OCI-LY3 (cell line): Measurements from ENCODE around the gene FCHSD2.
"Not testable (repeated sequence)": the region's sequence is repeated elsewhere in the genome, so short reads cannot be mapped to it uniquely, and the experiment has no call there.

Experiments used
- CTCF ChIP-seq: fragments of 200-600, 300-600 bp; sonication (generic); IDR thresholded peaks from 2 replicates; pipeline ENCODE4 v1.5.1; 2014; ENCODE audit warnings: antibody characterized with exemption, low read length, low read depth
- EZH2phosphoT487 ChIP-seq: fragments of 200-600 bp; shearing (Covaris generic); IDR thresholded peaks from 2 replicates; pipeline ENCODE4 v1.6.1; 2018; ENCODE audit warnings: antibody characterized with exemption, mixed run types, low read depth

GRCh38 chr11:73123892-73124291 is 18.2 kb downstream of the FCHSD2 start:
- TF ChIP-seq CTCF, EZH2phosphoT487: not testable (repeated sequence)
